Neural cell (in vitro differentiated cells): ENCODE data around the gene ASB1. TPM values are rescaled to one million over a fixed set of nuclear protein-coding genes. Genes with fewer than 3 reads are reported as not detected.

Source experiments
- H2AFZ ChIP-seq: fragments of 200-600, 300-800 bp; sonication (generic), shearing (Covaris generic); 2 replicates; pipeline ENCODE4 v1.6.0; 2014; ENCODE audit warnings: low read depth, mild to moderate bottlenecking, antibody characterized with exemption, low read length, moderate library complexity
- H3F3A ChIP-seq: fragments of 200-600 bp; shearing (Covaris generic); 2 replicates; pipeline ENCODE4 v1.6.1; 2016; ENCODE audit warnings: mild to moderate bottlenecking, moderate library complexity, mixed read lengths, antibody characterized with exemption, low read length; ENCODE audit not compliant: insufficient read depth, poor library complexity, severe bottlenecking
- H3K27ac ChIP-seq: fragments of 200-600, 300-800 bp; sonication (generic), shearing (Covaris generic); 2 replicates; pipeline ENCODE4 v1.5.1; 2014; ENCODE audit warnings: mild to moderate bottlenecking, low read length, moderate library complexity
- H3K27me3 ChIP-seq: fragments of 300-800, 200-600 bp; sonication (generic), shearing (Covaris generic); 2 replicates; pipeline ENCODE4 v1.6.0; 2014; ENCODE audit warnings: mild to moderate bottlenecking, low read depth, low read length, moderate library complexity; ENCODE audit not compliant: insufficient read depth
- H3K36me3 ChIP-seq: fragments of 300-800, 200-600 bp; sonication (generic), shearing (Covaris generic); 2 replicates; pipeline ENCODE4 v1.5.1; 2014; ENCODE audit warnings: mild to moderate bottlenecking, antibody characterized with exemption, low read length, moderate library complexity; ENCODE audit not compliant: insufficient read depth
- H3K4me2 ChIP-seq: fragments of 300-800, 200-600 bp; sonication (generic), shearing (Covaris generic); 2 replicates; pipeline ENCODE4 v1.6.0; 2014; ENCODE audit warnings: mild to moderate bottlenecking, low read length
- H3K4me3 ChIP-seq: fragments of 300-800, 200-600 bp; sonication (generic), shearing (Covaris generic); 2 replicates; pipeline ENCODE4 v1.5.1; 2014; ENCODE audit warnings: mild to moderate bottlenecking, low read length, moderate library complexity
- H3K79me2 ChIP-seq: fragments of 200-600 bp; shearing (Covaris generic); replicated peaks from 2 replicates; pipeline ENCODE4 v1.6.0; 2014; ENCODE audit warnings: mild to moderate bottlenecking, low read length, moderate library complexity; ENCODE audit not compliant: insufficient read depth
- H3K9ac ChIP-seq: fragments of 300-800, 200-600 bp; sonication (generic), shearing (Covaris generic); 2 replicates; pipeline ENCODE4 v1.6.1; 2016; ENCODE audit warnings: mild to moderate bottlenecking, low read length, mixed read lengths
- H3K9me2 ChIP-seq: fragments of 200-600 bp; shearing (Covaris generic); 2 replicates; pipeline ENCODE4 v1.6.1; 2016; ENCODE audit warnings: mild to moderate bottlenecking, low read length, mixed read lengths; ENCODE audit not compliant: insufficient read depth
- H3K9me3 ChIP-seq: fragments of 200-600, 300-800 bp; sonication (generic), shearing (Covaris generic); 2 replicates; pipeline ENCODE4 v1.6.1; 2016; ENCODE audit warnings: mild to moderate bottlenecking, mixed run types, low read length, moderate library complexity, mixed read lengths
- H4K20me1 ChIP-seq: fragments of 200-600 bp; shearing (Covaris generic); 2 replicates; pipeline ENCODE4 v1.6.1; 2016; ENCODE audit warnings: mild to moderate bottlenecking, mixed run types; ENCODE audit not compliant: insufficient read depth
- EP300 ChIP-seq: fragments of 450-650 bp; conservative IDR thresholded peaks from 2 replicates; pipeline ENCODE4 v1.6.1; 2014; ENCODE audit warnings: antibody characterized with exemption, mild to moderate bottlenecking, moderate library complexity; ENCODE audit not compliant: poor library complexity, severe bottlenecking
- EZH2 ChIP-seq: fragments of 200-600, 300-800 bp; shearing (Covaris generic), sonication (generic); IDR thresholded peaks from 2 replicates; pipeline ENCODE4 v1.6.1; 2014; ENCODE audit warnings: antibody characterized with exemption, low read length, borderline replicate concordance, mild to moderate bottlenecking; ENCODE audit not compliant: insufficient read depth, poor library complexity, severe bottlenecking
- MXI1 ChIP-seq: fragments of 450-650 bp; conservative IDR thresholded peaks from 2 replicates; pipeline ENCODE4 v1.6.1; 2014; ENCODE audit warnings: antibody characterized with exemption, mild to moderate bottlenecking; ENCODE audit not compliant: poor library complexity, severe bottlenecking
- POLR2AphosphoS5 ChIP-seq: IDR thresholded peaks from 2 replicates; pipeline ENCODE4 v1.6.1; 2012
- RAD21 ChIP-seq: fragments of 450-650 bp; conservative IDR thresholded peaks from 2 replicates; pipeline ENCODE4 v1.6.1; 2014; ENCODE audit warnings: antibody characterized with exemption, mild to moderate bottlenecking, moderate library complexity
- SMC3 ChIP-seq: fragments of 450-650 bp; conservative IDR thresholded peaks from 2 replicates; pipeline ENCODE4 v1.6.1; 2014; ENCODE audit warnings: antibody characterized with exemption, mild to moderate bottlenecking, moderate library complexity; ENCODE audit not compliant: poor library complexity
- TAF1 ChIP-seq: IDR thresholded peaks from 2 replicates; pipeline ENCODE4 v1.6.1; 2012; ENCODE audit warnings: low read depth
- polyA plus RNA-seq: library from polyadenylated mRNA; depleted of rRNA; stranded (reverse); fragments of >200 nt; gene quantifications from 2 replicates; pipeline ENCODE4 v1.2.3, GENCODE V29; 2014
- TF ChIP-seq, protein P1 (sequence below): IDR thresholded peaks from 2 replicates; pipeline ENCODE4 v1.6.1; 2012; ENCODE audit warnings: borderline replicate concordance
- TF ChIP-seq, protein P2 (sequence below): fragments of 450-650 bp; IDR thresholded peaks from 2 replicates; pipeline ENCODE4 v1.5.1; 2014; ENCODE audit warnings: antibody characterized with exemption, mild to moderate bottlenecking, moderate library complexity; ENCODE audit not compliant: poor library complexity, severe bottlenecking

The ASB1 gene
- polyA plus RNA-seq, 1 donor from 2014 or later = 13.7 TPM

DNA sequence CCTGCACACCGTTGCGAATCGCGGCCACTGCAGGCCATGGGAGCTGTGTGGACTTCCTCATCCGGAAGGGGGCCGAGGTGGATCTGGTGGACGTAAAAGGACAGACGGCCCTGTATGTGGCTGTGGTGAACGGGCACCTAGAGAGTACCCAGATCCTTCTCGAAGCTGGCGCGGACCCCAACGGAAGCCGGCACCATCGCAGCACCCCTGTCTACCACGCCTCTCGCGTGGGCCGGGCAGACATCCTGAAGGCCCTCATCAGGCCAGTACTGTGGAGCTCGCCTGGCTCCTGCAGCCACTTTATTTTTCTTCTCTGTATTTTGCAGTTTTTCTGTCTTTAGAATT is 9.0 kb downstream of the ASB1 start:
- Histone ChIP-seq H3K27me3 (no peaks in the 10 kb centered on the region), H3K27ac (no peak overlapping the region), H3K79me2 (peaks cover 34% of the 10 kb centered on the region), H3K4me2 (no peak overlapping the region), H3K36me3 (peaks cover 19% of the 10 kb centered on the region), H3K9ac (no peak overlapping the region), H3K9me3 (no peaks in the 10 kb centered on the region), H3K4me3 (no peak overlapping the region), H2AFZ (no peak overlapping the region), H3F3A (no peaks in the 10 kb centered on the region), H4K20me1 (no peaks in the 10 kb centered on the region), H3K9me2 (no peaks in the 10 kb centered on the region)
- TF ChIP-seq, protein P1, sequence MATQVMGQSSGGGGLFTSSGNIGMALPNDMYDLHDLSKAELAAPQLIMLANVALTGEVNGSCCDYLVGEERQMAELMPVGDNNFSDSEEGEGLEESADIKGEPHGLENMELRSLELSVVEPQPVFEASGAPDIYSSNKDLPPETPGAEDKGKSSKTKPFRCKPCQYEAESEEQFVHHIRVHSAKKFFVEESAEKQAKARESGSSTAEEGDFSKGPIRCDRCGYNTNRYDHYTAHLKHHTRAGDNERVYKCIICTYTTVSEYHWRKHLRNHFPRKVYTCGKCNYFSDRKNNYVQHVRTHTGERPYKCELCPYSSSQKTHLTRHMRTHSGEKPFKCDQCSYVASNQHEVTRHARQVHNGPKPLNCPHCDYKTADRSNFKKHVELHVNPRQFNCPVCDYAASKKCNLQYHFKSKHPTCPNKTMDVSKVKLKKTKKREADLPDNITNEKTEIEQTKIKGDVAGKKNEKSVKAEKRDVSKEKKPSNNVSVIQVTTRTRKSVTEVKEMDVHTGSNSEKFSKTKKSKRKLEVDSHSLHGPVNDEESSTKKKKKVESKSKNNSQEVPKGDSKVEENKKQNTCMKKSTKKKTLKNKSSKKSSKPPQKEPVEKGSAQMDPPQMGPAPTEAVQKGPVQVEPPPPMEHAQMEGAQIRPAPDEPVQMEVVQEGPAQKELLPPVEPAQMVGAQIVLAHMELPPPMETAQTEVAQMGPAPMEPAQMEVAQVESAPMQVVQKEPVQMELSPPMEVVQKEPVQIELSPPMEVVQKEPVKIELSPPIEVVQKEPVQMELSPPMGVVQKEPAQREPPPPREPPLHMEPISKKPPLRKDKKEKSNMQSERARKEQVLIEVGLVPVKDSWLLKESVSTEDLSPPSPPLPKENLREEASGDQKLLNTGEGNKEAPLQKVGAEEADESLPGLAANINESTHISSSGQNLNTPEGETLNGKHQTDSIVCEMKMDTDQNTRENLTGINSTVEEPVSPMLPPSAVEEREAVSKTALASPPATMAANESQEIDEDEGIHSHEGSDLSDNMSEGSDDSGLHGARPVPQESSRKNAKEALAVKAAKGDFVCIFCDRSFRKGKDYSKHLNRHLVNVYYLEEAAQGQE = no peak
- TF ChIP-seq SMC3 = no peak
- TF ChIP-seq MXI1 = no peak
- TF ChIP-seq EP300 = no peak
- TF ChIP-seq, protein P2, sequence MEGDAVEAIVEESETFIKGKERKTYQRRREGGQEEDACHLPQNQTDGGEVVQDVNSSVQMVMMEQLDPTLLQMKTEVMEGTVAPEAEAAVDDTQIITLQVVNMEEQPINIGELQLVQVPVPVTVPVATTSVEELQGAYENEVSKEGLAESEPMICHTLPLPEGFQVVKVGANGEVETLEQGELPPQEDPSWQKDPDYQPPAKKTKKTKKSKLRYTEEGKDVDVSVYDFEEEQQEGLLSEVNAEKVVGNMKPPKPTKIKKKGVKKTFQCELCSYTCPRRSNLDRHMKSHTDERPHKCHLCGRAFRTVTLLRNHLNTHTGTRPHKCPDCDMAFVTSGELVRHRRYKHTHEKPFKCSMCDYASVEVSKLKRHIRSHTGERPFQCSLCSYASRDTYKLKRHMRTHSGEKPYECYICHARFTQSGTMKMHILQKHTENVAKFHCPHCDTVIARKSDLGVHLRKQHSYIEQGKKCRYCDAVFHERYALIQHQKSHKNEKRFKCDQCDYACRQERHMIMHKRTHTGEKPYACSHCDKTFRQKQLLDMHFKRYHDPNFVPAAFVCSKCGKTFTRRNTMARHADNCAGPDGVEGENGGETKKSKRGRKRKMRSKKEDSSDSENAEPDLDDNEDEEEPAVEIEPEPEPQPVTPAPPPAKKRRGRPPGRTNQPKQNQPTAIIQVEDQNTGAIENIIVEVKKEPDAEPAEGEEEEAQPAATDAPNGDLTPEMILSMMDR = no peak
- no peak for TF ChIP-seq TAF1
- no peak for TF ChIP-seq RAD21
- TF ChIP-seq POLR2AphosphoS5 = no peak
- TF ChIP-seq EZH2 = no peak

DNA sequence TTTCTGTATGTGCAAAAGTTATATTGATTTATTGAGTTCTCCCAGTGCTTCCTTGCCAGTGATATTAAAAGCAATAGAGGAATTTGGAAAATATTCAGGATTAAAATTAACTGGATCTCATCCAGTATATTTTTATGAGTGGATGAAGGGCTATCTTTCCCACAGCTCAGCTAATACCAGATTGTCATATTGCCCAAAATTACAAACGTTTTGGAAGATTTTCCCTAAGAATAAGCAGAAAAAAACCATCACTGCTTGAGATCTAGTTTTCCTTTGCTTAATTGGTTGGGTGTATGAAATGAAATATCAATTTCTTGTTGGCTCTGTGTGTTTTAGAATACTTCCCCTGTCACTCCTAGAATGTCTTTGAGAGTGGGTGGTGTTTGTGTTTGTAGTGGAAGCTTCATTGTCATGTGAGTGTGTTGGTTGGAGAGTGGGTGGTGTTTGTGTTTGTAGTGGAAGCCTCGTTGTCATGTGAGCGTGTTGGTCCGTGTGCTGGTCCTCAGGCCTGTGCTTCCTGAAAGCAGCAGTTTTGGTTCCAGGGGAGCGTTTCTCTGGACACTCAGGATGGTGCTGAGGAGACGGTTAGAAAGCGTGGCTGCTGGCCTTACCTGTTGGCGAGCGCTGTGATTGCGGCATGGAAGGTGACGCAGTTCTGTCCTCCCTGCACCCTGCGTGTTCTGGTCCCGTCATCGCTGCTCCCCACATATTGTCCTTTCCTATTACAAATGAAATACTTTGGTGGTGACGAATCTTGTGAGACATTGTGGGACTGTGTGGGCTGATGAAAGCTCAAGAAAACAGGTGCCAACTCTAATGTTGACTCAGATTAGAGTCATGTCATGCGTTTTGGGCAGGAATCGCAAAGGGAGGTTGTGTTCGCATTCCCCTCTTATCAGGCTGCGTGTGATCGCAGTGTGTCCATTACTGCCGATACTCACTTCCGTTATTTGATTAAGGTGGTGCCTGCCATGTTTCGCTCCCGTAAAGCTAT is 12.4 kb downstream of the ASB1 start:
- Histone ChIP-seq H3K4me2 (no peak overlapping the region), H3K27me3 (no peaks in the 10 kb centered on the region), H3K36me3 (peaks cover 5% of the 10 kb centered on the region), H4K20me1 (no peaks in the 10 kb centered on the region), H3K9me3 (no peaks in the 10 kb centered on the region), H2AFZ (no peak overlapping the region), H3F3A (no peaks in the 10 kb centered on the region), H3K9me2 (no peaks in the 10 kb centered on the region), H3K4me3 (no peak overlapping the region), H3K9ac (no peak overlapping the region), H3K27ac (no peak overlapping the region), H3K79me2 (peaks cover 26% of the 10 kb centered on the region)
- TF ChIP-seq MXI1 (no peak), POLR2AphosphoS5 (no peak), TAF1 (no peak), SMC3 (no peak), RAD21 (no peak), EP300 (no peak), EZH2 (no peak)
- TF ChIP-seq, protein P2 = no peak
- TF ChIP-seq, protein P1 = no peak
